ENCODE data around the gene AKAP8. TPM values are rescaled to one million over a fixed set of nuclear protein-coding genes. Genes with fewer than 3 reads are reported as not detected.
"Not testable (repeated sequence)": the region's sequence is repeated elsewhere in the genome, so short reads cannot be mapped to it uniquely, and the experiment has no call there.

The AKAP8 gene
- total RNA-seq, 4 donors from 2014 or later, result 21.8 to 33.2 (median 26.6) TPM

- intact Hi-C loops (cut with DNase I), result no loop called here
- Histone ChIP-seq H3K36me3 (peaks cover 61 to 69% of the 10 kb centered on the region in 2 donors), H3K4me1 (no peaks in the 10 kb centered on the region), H3K27me3 (no peaks in the 10 kb centered on the region), H3K27ac (no peak overlapping the region), H3K9me3 (no peaks in the 10 kb centered on the region), H3K4me3 (replicated peaks in 1 of 3) (no peak overlapping the region)
- no peak for DNase-seq
- TF ChIP-seq CTCF (IDR thresholded peaks at IDR 0.05) (no peak), POLR2A (IDR thresholded peaks at IDR 0.05) (no peak)
- 85 to 92% methylated on average over 3 of the region's 3 CpGs for WGBS, 2 donors
Observed at GRCh38 chr19:15358918-15359317, 20.7 kb downstream of the AKAP8 start.

- H3K36me3 ChIP-seq, result peaks cover 61 to 76% of the 10 kb centered on the region in 2 donors
Observed at GRCh38 chr19:15357906-15358305, 21.7 kb downstream of the AKAP8 start.

GRCh38 chr19:15354566-15355296 lies 24.9 kb downstream of the AKAP8 start:
- TF ChIP-seq POLR2A (IDR thresholded peaks at IDR 0.05) (no peak), CTCF (IDR thresholded peaks at IDR 0.05) (no peak)
- Histone ChIP-seq H3K36me3 (peaks cover 42 to 55% of the 10 kb centered on the region in 2 donors), H3K27ac (no peak overlapping the region), H3K4me3 (replicated peaks in 1 of 3) (no peak overlapping the region), H3K27me3 (no peaks in the 10 kb centered on the region), H3K4me1 (no peaks in the 10 kb centered on the region), H3K9me3 (no peaks in the 10 kb centered on the region)
- no peak for DNase-seq
- intact Hi-C loops (cut with DNase I), result no loop called here
- WGBS, 2 donors, result 85 to 90% methylated on average over 27 of the region's 27 CpGs

More at GRCh38 chr19:15357906-15358305, 21.7 kb downstream of the AKAP8 start:
- Histone ChIP-seq H3K27me3 (no peaks in the 10 kb centered on the region), H3K4me3 (replicated peaks in 1 of 3) (no peak overlapping the region), H3K27ac (no peak overlapping the region), H3K9me3 (no peaks in the 10 kb centered on the region), H3K4me1 (no peaks in the 10 kb centered on the region)
- intact Hi-C loops (cut with DNase I), result no loop called here
- TF ChIP-seq CTCF (IDR thresholded peaks at IDR 0.05) (no peak), POLR2A (IDR thresholded peaks at IDR 0.05) (no peak)
- 97 to 99% methylated on average over 4 of the region's 4 CpGs for WGBS, 2 donors
- no peak for DNase-seq

- Histone ChIP-seq H3K27me3 (no peaks in the 10 kb centered on the region), H3K4me3 (replicated peaks in 1 of 3) (no peak overlapping the region), H3K4me1 (no peaks in the 10 kb centered on the region), H3K36me3 (peaks cover 34 to 46% of the 10 kb centered on the region in 2 donors), H3K9me3 (no peaks in the 10 kb centered on the region), H3K27ac (no peak overlapping the region)
- TF ChIP-seq POLR2A (IDR thresholded peaks at IDR 0.05), result no peak
- no peak for TF ChIP-seq CTCF (IDR thresholded peaks at IDR 0.05)
- intact Hi-C loops (cut with DNase I), result no loop called here
- no peak for DNase-seq
- 85 to 87% methylated on average over 4 of the region's 4 CpGs for WGBS, 2 donors
Observed at GRCh38 chr19:15353908-15354307, 25.7 kb downstream of the AKAP8 start.

GRCh38 chr19:15352535-15352934 lies 27.1 kb downstream of the AKAP8 start:
- H3K9me3 ChIP-seq; H3K4me3 ChIP-seq (replicated peaks in 1 of 3); H3K27me3 ChIP-seq; H3K27ac ChIP-seq; intact Hi-C loops (cut with DNase I); H3K4me1 ChIP-seq; DNase-seq: not testable (repeated sequence)
- peaks cover 24 to 33% of the 10 kb centered on the region in 2 donors for H3K36me3 ChIP-seq
- WGBS, 2 donors, result 93 to 95% methylated on average over 8 of the region's 8 CpGs

GRCh38 chr19:15341328-15341727 lies 38.3 kb downstream of the AKAP8 start:
- H3K27ac ChIP-seq; intact Hi-C loops (cut with DNase I); H3K4me1 ChIP-seq; H3K4me3 ChIP-seq (replicated peaks in 1 of 3); DNase-seq; H3K36me3 ChIP-seq; H3K27me3 ChIP-seq; H3K9me3 ChIP-seq: not testable (repeated sequence)
- WGBS, 2 donors, result 97 to 98% methylated on average over 11 of the region's 11 CpGs

All from thyroid gland (tissue), 4 donors.